ENCODE measurements around the gene RSPO1.

GRCh38 chr1:37656026-37656425, 21.3 kb upstream of the RSPO1 start:
- no peak for TF ChIP-seq CTCF (IDR thresholded peaks at IDR 0.05; ENCODE audit: low read depth, low read length, missing input control)
- TF ChIP-seq REST (IDR thresholded peaks at IDR 0.05): no peak
- TF ChIP-seq JUND (IDR thresholded peaks at IDR 0.05): no peak
- TF ChIP-seq YY1 (IDR thresholded peaks at IDR 0.05): no peak
- TF ChIP-seq MAX (IDR thresholded peaks at IDR 0.05): no peak
- TF ChIP-seq SP1 (IDR thresholded peaks at IDR 0.05): no peak
- TF ChIP-seq ATF3 (IDR thresholded peaks at IDR 0.05): no peak
- no peak for TF ChIP-seq GABPA (IDR thresholded peaks at IDR 0.05 in 1 of 2, conservative IDR thresholded peaks at IDR 0.05 in 1 of 2)
- no peak for TF ChIP-seq TAF1 (conservative IDR thresholded peaks at IDR 0.05)
- TF ChIP-seq FOXA2 (IDR thresholded peaks at IDR 0.05): no peak

Measured in liver (tissue), 3 donors.